Motor neuron (in vitro differentiated cells): Measurements from ENCODE around the gene GP5. TPM values are rescaled to one million over a fixed set of nuclear protein-coding genes. Genes with fewer than 3 reads are reported as not detected.

ENCODE experiments used
- ATAC-seq, 8 experiments: fragments of 200-7000 bp; cut with Tn5 transposase; replicated peaks in 6 of 8; 2 replicates each; pipeline ENCODE4 v1.8.0; 2021; ENCODE audit warnings: mild to moderate bottlenecking in 8 of 8, moderate library complexity in 8 of 8
- H3K27ac ChIP-seq, 2 donors: fragments of 250-450 bp; sonication (Bioruptor Pico); 2 replicates each; pipeline ENCODE4 v1.9.0; 2021; ENCODE audit warnings: antibody characterized with exemption in 2 of 2, mild to moderate bottlenecking in 2 of 2, moderate library complexity in 1 of 2
- H3K4me1 ChIP-seq, 2 donors: fragments of 250-450 bp; sonication (Bioruptor Pico); replicated peaks in 1 of 2; 2 replicates each; pipeline ENCODE4 v1.6.1; 2021; ENCODE audit warnings: antibody characterized with exemption in 2 of 2, mild to moderate bottlenecking in 2 of 2, moderate library complexity in 1 of 2
- H3K4me3 ChIP-seq, 5 donors: fragments of 250-450 bp; sonication (Bioruptor Pico); 2 replicates each; pipeline ENCODE4 v1.9.0; 2021; ENCODE audit warnings: antibody characterized with exemption in 5 of 5, mild to moderate bottlenecking in 5 of 5, moderate library complexity in 4 of 5
- WGBS, 10 experiments: fragments of 450-650 bp; shearing (Covaris generic); methylation state at CpG; one replicate each; pipeline ENCODE4 v1.0.0; 2022; 5-methylcytosine and 5-hydroxymethylcytosine counted together
- in situ Hi-C, 9 experiments: fragments of 400-800 bp; cut with MboI; loops; one replicate each; pipeline ENCODE4 v1.15.0; 2021; ENCODE audit warnings: low sequenced_read_pairs in 9 of 9, low pct_unique_long_range_greater_than_20kb in 2 of 9; ENCODE audit not compliant: unreplicated experiment in 9 of 9
- total RNA-seq, 8 experiments: library from RNA; unstranded; fragments of 300-600 nt; gene quantifications; 2 replicates each; pipeline versions ENCODE4 v1.2.3 to v1.2.4, GENCODE V29; 2022

GP5 gene
- total RNA-seq, 8 experiments from 2014 or later: 0.05 to 4.0 (median 0.39) TPM

GRCh38 chr3:194369522-194370279 lies 29.4 kb downstream of the GP5 start, which contains the start of gene LRRC15:
Gene LRRC15, minus strand, starts transcription at chr3:194369743. Its CDS starts 8,700 bp downstream, at chr3:194361043.
- H3K4me1 ChIP-seq: peaks cover 17 to 28% of the 10 kb centered on the region in 2 donors
- 0 to 24% (median 17%) methylated on average over 1 to 9 of the region's 21 CpGs; no CpG with 5 or more reads in 1 of the 10 experiments for WGBS, 10 experiments
- ATAC-seq: peak in 5 of 8 experiments; percentile 14 to 72 (median 37)
- H3K4me3 ChIP-seq: no peak within 1 kb of the TSS
- H3K27ac ChIP-seq: no peak within 1 kb of the TSS
- in situ Hi-C loops: no loop called here

GRCh38 chr3:194368918-194369317 lies 30.1 kb downstream of the GP5 start:
- WGBS, 10 experiments: 6 to 83% (median 46%) methylated on average over 1 to 4 of the region's 6 CpGs; no CpG with 5 or more reads in 6 of the 10 experiments
- H3K4me3 ChIP-seq: no peak overlapping the region
- in situ Hi-C loops: no loop called here
- ATAC-seq: no peak
- peaks cover 18 to 28% of the 10 kb centered on the region in 2 donors for H3K4me1 ChIP-seq
- H3K27ac ChIP-seq: no peak overlapping the region

- Histone ChIP-seq H3K4me3 (no peak overlapping the region), H3K27ac (no peak overlapping the region), H3K4me1 (peaks cover 16 to 24% of the 10 kb centered on the region in 2 donors)
- in situ Hi-C loops: no loop called here
- WGBS, 10 experiments: 14 to 78% (median 57%) methylated on average over 2 to 10 of the region's 18 CpGs; no CpG with 5 or more reads in 2 of the 10 experiments
- ATAC-seq: peak in 6 of 8 experiments; percentile 4 to 37 (median 26)
Observed at GRCh38 chr3:194367992-194368841, 30.8 kb downstream of the GP5 start.

GRCh38 chr3:194365978-194366490 lies 33.0 kb downstream of the GP5 start:
- WGBS, 10 experiments: 70 to 96% (median 90%) methylated on average over 3 to 7 of the region's 12 CpGs; no CpG with 5 or more reads in 3 of the 10 experiments
- H3K27ac ChIP-seq: no peak overlapping the region
- no peak overlapping the region for H3K4me3 ChIP-seq
- H3K4me1 ChIP-seq: peaks cover 16 to 24% of the 10 kb centered on the region in 2 donors
- ATAC-seq: no peak
- in situ Hi-C loops: no loop called here

GRCh38 chr3:194365526-194365925 lies 33.5 kb downstream of the GP5 start:
- no peak overlapping the region for H3K27ac ChIP-seq
- H3K4me3 ChIP-seq: no peak overlapping the region
- WGBS, 10 experiments: 20 to 82% (median 70%) methylated on average over 1 to 3 of the region's 6 CpGs; no CpG with 5 or more reads in 6 of the 10 experiments
- H3K4me1 ChIP-seq: peaks cover 16 to 24% of the 10 kb centered on the region in 2 donors
- no peak for ATAC-seq
- in situ Hi-C loops: no loop called here

GRCh38 chr3:194364652-194365434 lies 34.2 kb downstream of the GP5 start:
- Histone ChIP-seq H3K27ac (peak overlapping the region; percentile 24 to 27), H3K4me3 (no peak overlapping the region), H3K4me1 (peaks cover 16 to 24% of the 10 kb centered on the region in 2 donors)
- 3 to 32% (median 20%) methylated on average over 4 to 10 of the region's 20 CpGs; no CpG with 5 or more reads in 4 of the 10 experiments for WGBS, 10 experiments
- ATAC-seq: peak; percentile 52 to 94 (median 90)
- in situ Hi-C loops: no loop called here

GRCh38 chr3:194364314-194364651 lies 34.8 kb downstream of the GP5 start:
- Histone ChIP-seq H3K4me1 (peaks cover 16 to 24% of the 10 kb centered on the region in 2 donors), H3K27ac (peak overlapping the region; percentile 24 to 27), H3K4me3 (no peak overlapping the region)
- in situ Hi-C loops: no loop called here
- ATAC-seq: no peak
- 20 to 100% (median 70%) methylated on average over 1 to 2 of the region's 3 CpGs; no CpG with 5 or more reads in 6 of the 10 experiments for WGBS, 10 experiments

DNA sequence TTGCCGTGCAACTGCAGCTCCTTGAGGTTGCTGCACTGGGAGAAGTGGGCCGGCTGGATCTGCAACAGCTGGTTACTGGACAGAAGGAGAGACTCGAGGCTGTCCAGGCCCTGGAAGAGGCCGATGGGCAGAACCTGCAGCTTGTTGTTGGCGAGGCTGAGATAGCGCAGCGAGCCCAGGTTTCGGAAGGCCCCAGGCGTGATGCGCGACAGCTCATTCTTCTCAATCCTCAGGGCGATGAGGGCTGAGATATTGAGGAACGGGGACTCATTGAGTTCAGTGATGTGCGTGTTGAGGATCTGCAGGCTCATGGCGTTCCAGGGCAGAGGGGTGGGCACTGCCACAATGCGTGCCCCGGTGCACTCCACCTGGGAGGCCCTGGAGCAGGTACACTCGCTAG lies 38.5 kb downstream of the GP5 start:
- H3K4me3 ChIP-seq: no peak overlapping the region
- WGBS, 10 experiments: 66 to 97% (median 74%) methylated on average over 2 to 7 of the region's 18 CpGs; no CpG with 5 or more reads in 5 of the 10 experiments
- in situ Hi-C loops: no loop called here
- H3K27ac ChIP-seq: no peak overlapping the region
- ATAC-seq: no peak
- H3K4me1 ChIP-seq: peaks cover 14% of the 10 kb centered on the region in 2 donors

GRCh38 chr3:194357681-194358080 lies 41.4 kb downstream of the GP5 start:
- in situ Hi-C loops: no loop called here
- ATAC-seq: no peak
- Histone ChIP-seq H3K27ac (no peak overlapping the region), H3K4me1 (peaks cover 4 to 11% of the 10 kb centered on the region in 2 donors), H3K4me3 (no peak overlapping the region)
- 50 to 100% (median 76%) methylated on average over 2 to 8 of the region's 11 CpGs; no CpG with 5 or more reads in 3 of the 10 experiments for WGBS, 10 experiments

GRCh38 chr3:194355379-194355778 lies 43.7 kb downstream of the GP5 start:
- peaks cover 4 to 16% of the 10 kb centered on the region in 2 donors for H3K4me1 ChIP-seq
- no peak overlapping the region for H3K27ac ChIP-seq
- no peak overlapping the region for H3K4me3 ChIP-seq
- in situ Hi-C loops: no loop called here
- 0 to 90% (median 78%) methylated on average over 1 to 6 of the region's 7 CpGs; no CpG with 5 or more reads in 1 of the 10 experiments for WGBS, 10 experiments
- ATAC-seq: no peak

DNA sequence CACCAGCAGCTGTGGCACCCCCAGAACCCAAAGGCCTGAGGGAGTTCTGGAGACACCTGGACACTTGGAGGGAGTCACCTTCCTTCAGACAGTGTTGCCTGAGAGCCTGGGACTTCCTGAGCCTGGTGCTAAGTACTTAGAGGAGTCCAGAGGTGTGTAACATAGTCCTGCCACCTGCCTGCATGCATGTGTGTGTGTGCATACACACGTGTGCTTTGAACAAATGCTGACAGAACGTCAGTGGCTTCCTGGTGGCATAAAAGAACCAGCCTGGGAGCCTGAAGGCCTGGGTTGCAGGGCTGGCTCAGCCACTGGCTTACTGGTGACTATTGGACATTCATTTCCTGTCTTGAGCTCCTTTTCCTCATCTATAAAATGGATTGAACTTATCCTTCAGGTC lies 44.8 kb downstream of the GP5 start:
- in situ Hi-C loops: no loop called here
- no peak overlapping the region for H3K4me3 ChIP-seq
- H3K27ac ChIP-seq: no peak overlapping the region
- WGBS, 10 experiments: 20 to 86% (median 66%) methylated on average over 1 to 2 of the region's 2 CpGs; no CpG with 5 or more reads in 4 of the 10 experiments
- peaks cover 4 to 16% of the 10 kb centered on the region in 2 donors for H3K4me1 ChIP-seq
- no peak for ATAC-seq

DNA sequence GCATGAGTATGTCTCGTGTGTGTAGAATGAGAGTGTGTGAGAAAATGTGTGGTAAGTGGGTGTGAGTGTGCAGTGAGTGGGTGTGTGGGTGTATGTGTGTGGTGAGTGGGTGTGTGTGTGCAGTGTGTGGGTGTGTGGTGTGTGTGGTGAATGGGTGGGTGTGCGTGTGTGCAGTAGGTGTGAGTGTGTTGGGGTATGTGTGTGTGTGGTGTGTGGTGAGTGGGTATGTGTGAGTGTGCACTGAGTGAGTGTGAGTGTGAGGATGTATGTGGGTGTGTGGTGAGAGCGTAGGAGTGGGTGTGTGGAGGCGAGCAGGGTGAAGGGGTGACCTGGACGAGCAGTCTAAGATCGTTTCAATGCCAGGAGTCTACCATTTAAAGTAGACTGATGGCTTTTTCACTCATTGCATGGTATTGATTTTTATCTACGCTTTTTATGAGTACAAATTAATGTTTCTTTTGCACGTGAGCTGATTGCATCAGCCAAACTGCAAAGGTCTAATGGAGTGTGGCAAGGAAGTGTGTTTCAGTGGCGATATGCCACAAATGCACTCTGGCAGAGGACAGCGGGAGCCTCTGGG lies 46.3 kb downstream of the GP5 start:
- 61 to 93% (median 83%) methylated on average over 2 to 7 of the region's 10 CpGs for WGBS, 10 experiments

More for the DNA sequence above, 46.3 kb downstream of the GP5 start:
- peak in 5 of 8 experiments; percentile 72 to 90 (median 83) for ATAC-seq
- Histone ChIP-seq H3K27ac (peak overlapping the region; percentile 91 to 95), H3K4me1 (peaks cover 4 to 16% of the 10 kb centered on the region in 2 donors), H3K4me3 (no peak overlapping the region)
- in situ Hi-C loops: no loop called here
